ENCODE results near the gene PRTN3.

Gene PRTN3

GRCh38 chr19:798415-799075 lies 42.3 kb upstream of the PRTN3 start:
- ChIA-PET POLR2A (interaction anchor here (0.8 to 1.6 kb wide), 5 partner anchors 9 to 122 kb away, joined by 3 to 8 read pairs (median 4); no protein-coding TSS in a partner anchor), CTCF (no interaction called here)
- no peak for TF ChIP-seq TARDBP (IDR thresholded peaks at IDR 0.05)
- no peak for TF ChIP-seq SP1 (IDR thresholded peaks at IDR 0.05)
- TF ChIP-seq FOXM1 (IDR thresholded peaks at IDR 0.05; ENCODE audit: borderline replicate concordance), result no peak
- TF ChIP-seq HDGF (IDR thresholded peaks at IDR 0.05; ENCODE audit: borderline replicate concordance), result no peak
- TF ChIP-seq SUZ12 (IDR thresholded peaks at IDR 0.05), result no peak
- TF ChIP-seq, protein P1, sequence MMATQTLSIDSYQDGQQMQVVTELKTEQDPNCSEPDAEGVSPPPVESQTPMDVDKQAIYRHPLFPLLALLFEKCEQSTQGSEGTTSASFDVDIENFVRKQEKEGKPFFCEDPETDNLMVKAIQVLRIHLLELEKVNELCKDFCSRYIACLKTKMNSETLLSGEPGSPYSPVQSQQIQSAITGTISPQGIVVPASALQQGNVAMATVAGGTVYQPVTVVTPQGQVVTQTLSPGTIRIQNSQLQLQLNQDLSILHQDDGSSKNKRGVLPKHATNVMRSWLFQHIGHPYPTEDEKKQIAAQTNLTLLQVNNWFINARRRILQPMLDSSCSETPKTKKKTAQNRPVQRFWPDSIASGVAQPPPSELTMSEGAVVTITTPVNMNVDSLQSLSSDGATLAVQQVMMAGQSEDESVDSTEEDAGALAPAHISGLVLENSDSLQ (IDR thresholded peaks at IDR 0.05), result no peak

GRCh38 chr19:799076-799881 lies 41.5 kb upstream of the PRTN3 start:
- ChIA-PET CTCF (no interaction called here), POLR2A (interaction anchor here (0.8 to 1.6 kb wide), 5 partner anchors 10 to 121 kb away, joined by 3 to 8 read pairs (median 4); no protein-coding TSS in a partner anchor)
- no peak for DNase-seq (ENCODE audit: extremely low spot score)
- no peak for TF ChIP-seq ARNT (IDR thresholded peaks at IDR 0.05)
- no peak for TF ChIP-seq ZNF384 (IDR thresholded peaks at IDR 0.05)
- TF ChIP-seq HDGF (IDR thresholded peaks at IDR 0.05; ENCODE audit: borderline replicate concordance), result no peak
- TF ChIP-seq LEF1 (IDR thresholded peaks at IDR 0.05; ENCODE audit: borderline replicate concordance), result no peak
- no peak for TF ChIP-seq SP1 (IDR thresholded peaks at IDR 0.05)
- no peak for TF ChIP-seq ELF4 (IDR thresholded peaks at IDR 0.05)
- TF ChIP-seq L3MBTL2 (conservative IDR thresholded peaks at IDR 0.05), result no peak
- no peak for TF ChIP-seq BHLHE40 (IDR thresholded peaks at IDR 0.05; ENCODE audit: borderline replicate concordance)
- no peak for TF ChIP-seq NFRKB (IDR thresholded peaks at IDR 0.05)
- TF ChIP-seq CTBP1 (IDR thresholded peaks at IDR 0.05; ENCODE audit: borderline replicate concordance), result no peak
- no peak for TF ChIP-seq TARDBP (IDR thresholded peaks at IDR 0.05)

More at GRCh38 chr19:798415-799075, 42.3 kb upstream of the PRTN3 start:
- DNase-seq (ENCODE audit: extremely low spot score), result no peak

GRCh38 chr19:800360-801029 lies 40.3 kb upstream of the PRTN3 start:
- no peak for DNase-seq (ENCODE audit: extremely low spot score)
- POLR2A ChIA-PET, result interaction anchor here (1.2 kb wide), 1 partner anchor 9 kb away, joined by 3 read pairs; no protein-coding TSS in a partner anchor
- TF ChIP-seq FOXK2 (IDR thresholded peaks at IDR 0.05) (no peak), TARDBP (IDR thresholded peaks at IDR 0.05) (no peak), SUZ12 (IDR thresholded peaks at IDR 0.05) (no peak), ELF4 (IDR thresholded peaks at IDR 0.05) (no peak), FOXM1 (IDR thresholded peaks at IDR 0.05; ENCODE audit: borderline replicate concordance) (no peak), CTBP1 (IDR thresholded peaks at IDR 0.05; ENCODE audit: borderline replicate concordance) (no peak), ARNT (IDR thresholded peaks at IDR 0.05) (no peak), LEF1 (IDR thresholded peaks at IDR 0.05; ENCODE audit: borderline replicate concordance) (no peak), L3MBTL2 (conservative IDR thresholded peaks at IDR 0.05) (no peak), SP1 (IDR thresholded peaks at IDR 0.05) (no peak), NFRKB (IDR thresholded peaks at IDR 0.05) (no peak), BHLHE40 (IDR thresholded peaks at IDR 0.05; ENCODE audit: borderline replicate concordance) (no peak), ZNF384 (IDR thresholded peaks at IDR 0.05) (no peak), FOXA1 (IDR thresholded peaks at IDR 0.05) (no peak), HDGF (IDR thresholded peaks at IDR 0.05; ENCODE audit: borderline replicate concordance) (no peak)
- TF ChIP-seq, protein P1 (IDR thresholded peaks at IDR 0.05), result no peak

GRCh38 chr19:801030-801860 lies 39.6 kb upstream of the PRTN3 start:
- ChIA-PET POLR2A (interaction anchor here (1.2 kb wide), 1 partner anchor 9 kb away, joined by 3 read pairs; no protein-coding TSS in a partner anchor), CTCF (no interaction called here)
- no peak for DNase-seq (ENCODE audit: extremely low spot score)
- TF ChIP-seq FOXA1 (IDR thresholded peaks at IDR 0.05), result no peak
- TF ChIP-seq, protein P1 (IDR thresholded peaks at IDR 0.05), result no peak
- TF ChIP-seq ZNF384 (IDR thresholded peaks at IDR 0.05), result no peak
- TF ChIP-seq FOXM1 (IDR thresholded peaks at IDR 0.05; ENCODE audit: borderline replicate concordance), result no peak
- TF ChIP-seq ELF4 (IDR thresholded peaks at IDR 0.05), result no peak
- no peak for TF ChIP-seq TARDBP (IDR thresholded peaks at IDR 0.05)
- no peak for TF ChIP-seq L3MBTL2 (conservative IDR thresholded peaks at IDR 0.05)
- no peak for TF ChIP-seq SP1 (IDR thresholded peaks at IDR 0.05)
- no peak for TF ChIP-seq HDGF (IDR thresholded peaks at IDR 0.05; ENCODE audit: borderline replicate concordance)
- no peak for TF ChIP-seq BHLHE40 (IDR thresholded peaks at IDR 0.05; ENCODE audit: borderline replicate concordance)
- TF ChIP-seq LEF1 (IDR thresholded peaks at IDR 0.05; ENCODE audit: borderline replicate concordance), result no peak
- TF ChIP-seq NFRKB (IDR thresholded peaks at IDR 0.05), result no peak
- no peak for TF ChIP-seq ARNT (IDR thresholded peaks at IDR 0.05)
- no peak for TF ChIP-seq CTBP1 (IDR thresholded peaks at IDR 0.05; ENCODE audit: borderline replicate concordance)
- TF ChIP-seq FOXK2 (IDR thresholded peaks at IDR 0.05), result no peak
- TF ChIP-seq SUZ12 (IDR thresholded peaks at IDR 0.05), result no peak

More at GRCh38 chr19:800360-801029, 40.3 kb upstream of the PRTN3 start:
- CTCF ChIA-PET, result no interaction called here
